ENCODE results near the gene CFAP54. TPM values are rescaled to one million over a fixed set of nuclear protein-coding genes. Genes with fewer than 3 reads are reported as not detected.

CFAP54 gene
- total RNA-seq, 4 donors from 2014 or later: 0.16 TPM; not detected in 3

DNA sequence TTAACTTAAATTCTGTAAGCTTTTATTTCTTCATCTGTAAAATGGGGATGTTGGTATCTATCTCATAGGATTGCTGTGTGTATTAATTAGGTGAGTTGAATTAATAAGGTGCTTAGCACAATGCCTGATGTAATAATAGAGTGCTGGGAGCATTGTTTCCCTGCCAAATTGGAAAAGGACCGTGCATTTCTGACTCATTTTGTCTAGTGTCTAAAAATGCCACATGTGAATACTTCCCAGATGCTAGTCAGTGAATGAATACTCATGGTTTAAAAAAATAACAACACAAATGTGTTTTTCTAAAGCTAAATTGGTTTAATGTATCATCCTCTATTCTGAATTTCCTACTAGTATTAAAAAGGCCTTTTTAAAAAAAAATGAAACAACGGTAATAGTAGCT lies 372.3 kb downstream of the CFAP54 start:
- no peaks in the 10 kb centered on the region for H3K36me3 ChIP-seq
- H3K9me3 ChIP-seq: no peaks in the 10 kb centered on the region
- TF ChIP-seq EP300 (IDR thresholded peaks at IDR 0.05): no peak
- H3K4me1 ChIP-seq: no peaks in the 10 kb centered on the region
- no peak overlapping the region for H3K27ac ChIP-seq
- no peak overlapping the region for H3K4me3 ChIP-seq
- no peak for DNase-seq (ENCODE audit: low spot score in 2 of 2)
- H3K27me3 ChIP-seq: no peaks in the 10 kb centered on the region
- WGBS: 43% methylated on average over 2 of the region's 2 CpGs

DNA sequence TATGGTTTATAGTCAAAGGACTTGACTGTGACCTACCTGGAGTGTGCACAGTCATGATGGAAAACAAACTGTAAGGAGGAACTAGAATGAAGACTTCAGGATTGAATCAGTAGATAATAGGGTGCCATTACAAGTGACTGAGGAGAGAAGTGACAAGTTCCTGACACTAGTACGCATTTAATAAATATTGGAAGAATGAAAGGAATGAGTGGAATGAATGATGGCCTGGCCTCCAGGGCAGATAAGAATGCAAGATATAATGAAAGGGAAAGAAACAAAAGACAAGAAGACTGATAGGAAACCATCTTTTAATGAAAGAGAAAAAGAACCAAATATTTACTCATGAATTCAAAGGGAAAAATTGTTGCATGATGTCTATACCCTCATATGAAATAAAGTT lies 372.9 kb downstream of the CFAP54 start:
- Histone ChIP-seq H3K9me3 (no peaks in the 10 kb centered on the region), H3K4me3 (no peak overlapping the region), H3K4me1 (no peaks in the 10 kb centered on the region), H3K36me3 (no peaks in the 10 kb centered on the region), H3K27me3 (no peaks in the 10 kb centered on the region), H3K27ac (no peak overlapping the region)
- 68% methylated on average over 1 of the region's 1 CpG for WGBS
- TF ChIP-seq EP300 (IDR thresholded peaks at IDR 0.05) (no peak), POLR2A (IDR thresholded peaks at IDR 0.05) (no peak), POLR2AphosphoS5 (IDR thresholded peaks at IDR 0.05) (no peak)
- TF ChIP-seq, protein P1, sequence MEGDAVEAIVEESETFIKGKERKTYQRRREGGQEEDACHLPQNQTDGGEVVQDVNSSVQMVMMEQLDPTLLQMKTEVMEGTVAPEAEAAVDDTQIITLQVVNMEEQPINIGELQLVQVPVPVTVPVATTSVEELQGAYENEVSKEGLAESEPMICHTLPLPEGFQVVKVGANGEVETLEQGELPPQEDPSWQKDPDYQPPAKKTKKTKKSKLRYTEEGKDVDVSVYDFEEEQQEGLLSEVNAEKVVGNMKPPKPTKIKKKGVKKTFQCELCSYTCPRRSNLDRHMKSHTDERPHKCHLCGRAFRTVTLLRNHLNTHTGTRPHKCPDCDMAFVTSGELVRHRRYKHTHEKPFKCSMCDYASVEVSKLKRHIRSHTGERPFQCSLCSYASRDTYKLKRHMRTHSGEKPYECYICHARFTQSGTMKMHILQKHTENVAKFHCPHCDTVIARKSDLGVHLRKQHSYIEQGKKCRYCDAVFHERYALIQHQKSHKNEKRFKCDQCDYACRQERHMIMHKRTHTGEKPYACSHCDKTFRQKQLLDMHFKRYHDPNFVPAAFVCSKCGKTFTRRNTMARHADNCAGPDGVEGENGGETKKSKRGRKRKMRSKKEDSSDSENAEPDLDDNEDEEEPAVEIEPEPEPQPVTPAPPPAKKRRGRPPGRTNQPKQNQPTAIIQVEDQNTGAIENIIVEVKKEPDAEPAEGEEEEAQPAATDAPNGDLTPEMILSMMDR (IDR thresholded peaks at IDR 0.05): no peak
- no peak for DNase-seq (ENCODE audit: low spot score in 2 of 2)

DNA sequence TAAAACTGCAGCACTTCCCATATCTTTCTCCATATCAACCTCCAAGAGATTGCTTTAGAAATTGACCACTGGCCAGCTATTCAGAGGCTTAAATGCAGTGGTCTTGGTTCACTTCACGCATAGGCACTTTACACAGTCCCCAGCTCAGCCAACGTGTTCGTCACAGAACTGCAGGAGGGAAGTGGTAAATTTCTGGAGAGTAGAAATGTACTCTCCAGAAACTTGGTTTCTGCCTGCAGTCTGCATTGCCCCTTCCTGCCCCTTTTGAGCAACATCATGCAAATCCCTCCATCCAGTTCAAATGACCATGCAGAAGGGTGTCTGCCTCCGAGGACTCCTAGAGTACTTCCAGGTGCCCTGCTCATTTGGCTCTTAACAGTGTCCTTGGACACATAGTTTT lies 375.0 kb downstream of the CFAP54 start:
- no peak overlapping the region for H3K4me3 ChIP-seq
- no peaks in the 10 kb centered on the region for H3K9me3 ChIP-seq
- H3K27me3 ChIP-seq: no peaks in the 10 kb centered on the region
- no peak for DNase-seq (ENCODE audit: low spot score in 2 of 2)
- WGBS: 37% methylated on average over 4 of the region's 4 CpGs
- TF ChIP-seq, protein P1 (IDR thresholded peaks at IDR 0.05): no peak
- TF ChIP-seq POLR2A (IDR thresholded peaks at IDR 0.05) (no peak), EP300 (IDR thresholded peaks at IDR 0.05) (no peak), POLR2AphosphoS5 (IDR thresholded peaks at IDR 0.05) (no peak)
- H3K36me3 ChIP-seq: no peaks in the 10 kb centered on the region
- no peaks in the 10 kb centered on the region for H3K4me1 ChIP-seq
- H3K27ac ChIP-seq: no peak overlapping the region

DNA sequence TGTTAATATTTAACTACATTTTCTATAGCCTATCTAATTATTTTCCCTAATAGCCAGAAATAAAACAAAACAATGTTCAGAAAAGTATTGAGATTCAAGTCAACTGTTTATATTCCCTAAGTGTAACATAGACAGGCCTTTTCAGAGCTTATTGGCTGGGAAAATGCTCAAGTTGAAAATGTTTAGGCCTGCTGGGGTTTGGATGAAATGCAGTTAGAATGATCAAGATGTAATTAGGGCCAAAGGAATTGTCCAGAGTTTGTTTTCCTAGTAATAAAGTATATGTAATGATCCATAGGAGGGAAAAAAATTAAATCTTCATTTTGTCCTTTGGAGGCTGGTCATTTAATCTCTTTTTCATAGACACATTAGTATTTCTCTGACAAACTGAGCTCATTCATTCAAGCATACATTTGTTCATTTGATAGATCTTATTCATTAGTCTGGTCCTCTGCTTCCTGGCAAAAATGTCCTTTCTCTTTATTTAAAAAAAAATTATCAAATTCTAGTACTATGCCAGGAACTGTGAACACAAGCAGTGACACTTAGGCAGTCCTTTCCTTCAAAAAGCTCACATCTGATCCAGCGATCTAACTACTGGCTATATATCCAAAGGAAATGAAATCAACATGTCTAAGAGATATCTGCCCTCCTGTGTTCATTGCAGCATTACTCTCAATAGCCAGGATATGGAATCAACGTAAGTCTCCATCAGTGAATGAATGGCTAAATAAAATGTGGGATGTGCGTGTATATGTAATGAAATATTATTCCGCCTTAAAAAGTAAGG lies 377.6 kb downstream of the CFAP54 start:
- DNase-seq (ENCODE audit: low spot score in 2 of 2): no peak
- Histone ChIP-seq H3K9me3 (no peaks in the 10 kb centered on the region), H3K36me3 (no peaks in the 10 kb centered on the region), H3K27ac (no peak overlapping the region), H3K4me3 (no peak overlapping the region), H3K27me3 (no peaks in the 10 kb centered on the region), H3K4me1 (no peaks in the 10 kb centered on the region)
- 92% methylated on average over 4 of the region's 4 CpGs for WGBS
- TF ChIP-seq POLR2AphosphoS5 (IDR thresholded peaks at IDR 0.05) (no peak), EP300 (IDR thresholded peaks at IDR 0.05) (no peak), POLR2A (IDR thresholded peaks at IDR 0.05) (no peak)
- TF ChIP-seq, protein P1 (IDR thresholded peaks at IDR 0.05): no peak

DNA sequence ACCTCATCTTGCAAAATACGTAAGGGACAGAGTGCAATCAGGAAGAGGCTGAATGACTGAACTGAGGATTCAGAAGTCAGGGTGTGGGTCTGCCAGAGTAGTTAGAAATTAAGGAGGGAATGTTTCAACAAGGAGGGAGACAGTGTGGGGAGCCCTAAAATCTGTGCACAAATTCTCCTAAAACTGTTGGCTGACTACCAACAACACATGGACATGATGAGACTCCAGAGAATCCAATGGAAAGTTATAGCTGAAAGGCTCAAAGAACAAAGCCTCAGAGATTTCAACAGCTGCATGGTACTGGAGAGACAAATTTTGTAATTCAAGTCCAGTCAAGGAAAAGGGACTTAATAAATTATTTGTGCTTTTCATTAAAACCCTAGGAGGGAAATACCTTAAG lies 381.6 kb downstream of the CFAP54 start:
- H3K27me3 ChIP-seq: no peaks in the 10 kb centered on the region
- 83% methylated on average over 1 of the region's 1 CpG for WGBS
- TF ChIP-seq, protein P1 (IDR thresholded peaks at IDR 0.05): no peak
- TF ChIP-seq POLR2A (IDR thresholded peaks at IDR 0.05) (no peak), POLR2AphosphoS5 (IDR thresholded peaks at IDR 0.05) (no peak), EP300 (IDR thresholded peaks at IDR 0.05) (no peak)
- DNase-seq (ENCODE audit: low spot score in 2 of 2): no peak
- H3K4me1 ChIP-seq: no peaks in the 10 kb centered on the region
- no peaks in the 10 kb centered on the region for H3K9me3 ChIP-seq
- H3K36me3 ChIP-seq: no peaks in the 10 kb centered on the region
- no peak overlapping the region for H3K27ac ChIP-seq
- no peak overlapping the region for H3K4me3 ChIP-seq

Measured in suprapubic skin (tissue), 4 donors.